ENCODE results near the gene PRKD3. TPM values are rescaled to one million over a fixed set of nuclear protein-coding genes. Genes with fewer than 3 reads are reported as not detected.

Gene PRKD3
- total RNA-seq, 1 experiment from 2014 or later: 70.6 TPM

DNA sequence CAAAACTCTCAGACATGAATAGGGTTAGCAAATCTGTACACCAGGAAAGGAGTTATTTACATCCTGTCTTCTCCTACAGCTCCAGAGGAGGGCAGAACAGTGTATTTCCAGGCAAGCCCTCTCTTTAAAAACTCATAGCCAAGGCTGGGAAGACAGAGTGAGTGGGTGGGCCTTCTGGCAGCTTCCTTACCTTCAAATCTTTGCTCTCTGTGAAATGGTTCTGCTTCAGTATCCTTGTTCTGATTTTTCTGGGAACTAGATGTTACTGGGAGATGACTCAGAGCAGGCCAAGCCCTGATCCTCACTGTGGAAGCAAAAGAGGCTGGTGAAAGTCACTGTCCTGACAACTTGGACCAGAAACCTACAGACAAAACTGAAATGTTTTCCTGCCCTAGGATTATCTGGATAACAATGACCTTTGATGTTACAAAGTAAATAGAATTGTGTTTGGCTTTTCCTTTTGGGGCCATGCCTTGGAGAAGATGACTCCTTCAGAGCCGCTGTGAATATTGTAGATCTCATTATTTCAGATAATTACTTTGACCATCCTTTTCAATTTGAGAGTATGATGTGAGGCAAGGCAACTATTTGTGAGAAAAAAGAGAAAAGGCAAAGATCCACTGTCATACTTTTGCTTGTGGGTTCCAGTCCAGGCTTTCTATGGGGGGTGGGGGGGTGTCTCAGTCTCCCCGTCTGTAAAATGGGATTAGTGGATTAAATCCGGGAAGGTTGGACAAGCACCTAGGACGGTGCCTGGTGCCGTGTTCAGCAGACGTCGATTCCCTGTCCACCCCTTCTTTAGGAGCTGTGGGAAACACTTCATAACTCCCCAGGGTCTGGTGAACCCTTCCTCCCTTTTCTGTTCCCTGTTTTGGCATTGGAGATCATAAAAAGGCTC lies 19.2 kb upstream of the PRKD3 start:
- DNase-seq (ENCODE audit: low read depth): peak; percentile 54

DNA sequence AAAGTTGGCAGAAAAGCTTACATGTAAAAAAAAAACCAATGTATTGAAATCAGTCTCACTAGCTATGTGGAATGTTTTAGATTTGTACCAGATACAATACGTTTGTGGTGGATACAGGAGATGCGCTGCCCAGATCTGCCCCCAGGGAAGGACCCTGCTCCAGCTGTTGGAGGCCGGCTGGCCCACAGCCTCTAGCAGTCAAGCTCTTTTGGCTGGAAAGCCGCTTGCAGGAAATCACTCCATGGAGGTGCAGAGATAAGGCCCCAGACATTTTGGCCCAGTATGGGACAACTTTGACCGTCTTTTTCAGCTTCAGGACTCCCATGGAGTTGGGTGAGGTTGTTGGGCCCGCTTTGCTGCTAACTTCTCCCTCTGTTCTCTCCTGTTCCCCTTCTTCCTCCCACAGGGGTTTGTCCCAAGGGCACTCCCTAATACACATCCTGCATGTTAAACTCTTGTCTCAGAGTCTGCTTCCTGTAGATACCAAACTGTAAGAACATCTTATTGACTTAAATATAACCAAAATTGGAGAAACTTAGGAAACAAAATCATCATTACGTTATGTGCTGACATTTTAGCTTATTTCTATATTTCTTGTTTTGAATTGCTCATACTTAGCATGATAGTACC lies 18.1 kb upstream of the PRKD3 start:
- no peak for DNase-seq (ENCODE audit: low read depth)

DNA sequence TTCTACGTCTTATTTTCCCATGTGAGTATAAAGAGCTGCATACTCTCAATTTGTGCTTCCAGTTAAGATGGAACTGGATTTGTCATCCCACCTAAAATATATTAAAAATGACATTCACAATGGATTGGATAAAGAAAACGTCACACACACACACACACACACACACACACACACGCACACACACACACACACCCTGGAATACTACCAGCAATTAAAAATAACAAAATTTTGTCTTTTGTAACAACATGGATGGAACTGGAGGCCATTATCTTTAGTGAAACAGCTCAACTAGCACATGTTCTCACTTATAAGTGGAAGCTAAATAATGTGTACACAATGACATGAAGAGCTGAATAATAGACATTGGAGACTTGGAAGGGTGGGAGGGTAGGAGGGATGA lies 16.0 kb upstream of the PRKD3 start:
- no peak for DNase-seq (ENCODE audit: low read depth)

DNA sequence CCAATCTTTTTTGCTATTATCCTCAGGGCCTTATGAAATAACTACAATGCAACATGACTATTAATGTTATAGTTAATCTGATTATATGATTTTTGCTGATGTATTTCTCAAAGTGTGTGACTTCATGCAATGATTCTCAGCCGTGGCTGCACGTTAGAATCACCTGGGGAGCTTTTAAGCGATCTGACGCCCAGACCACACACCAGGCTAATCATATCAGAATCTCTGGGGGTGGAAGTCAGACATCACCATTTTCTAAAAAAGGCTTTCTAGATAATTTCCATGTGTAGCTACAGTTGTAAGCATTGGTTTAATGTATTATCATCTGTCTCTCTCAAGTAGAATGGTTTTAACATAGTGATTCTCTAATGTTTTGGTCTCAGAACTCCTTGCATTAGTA lies 14.3 kb upstream of the PRKD3 start:
- no peak for DNase-seq (ENCODE audit: low read depth)

DNA sequence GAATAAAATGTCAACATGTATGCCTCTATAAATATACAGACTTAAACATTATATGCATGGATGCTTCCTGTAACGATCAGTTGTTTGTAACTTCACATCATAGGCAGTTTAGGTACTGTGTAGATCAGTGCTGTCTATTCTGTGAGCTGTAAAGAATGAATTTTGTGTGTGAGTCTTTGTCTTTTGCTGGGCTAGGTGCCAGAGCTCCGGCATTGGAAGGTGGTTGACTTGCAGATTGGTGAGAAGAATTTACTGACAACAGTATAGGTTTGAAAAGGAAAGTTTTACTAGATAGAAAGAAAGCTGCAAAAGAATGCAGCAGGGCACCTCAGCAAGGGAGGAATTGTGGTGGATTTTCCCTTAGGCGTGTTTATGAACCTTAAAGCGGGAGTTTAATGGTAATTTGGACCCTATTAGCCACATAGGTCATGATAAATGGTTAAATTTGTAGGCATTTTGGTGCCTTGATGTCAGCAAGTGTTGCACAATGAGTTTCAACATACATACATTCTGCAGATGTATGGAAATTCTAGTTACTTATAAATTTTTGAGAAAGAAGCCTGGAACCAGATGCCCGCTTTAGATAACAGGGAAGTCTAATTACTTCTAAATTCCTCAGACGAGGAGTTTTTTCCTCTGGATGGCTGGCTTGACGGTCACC lies 13.1 kb upstream of the PRKD3 start:
- DNase-seq (ENCODE audit: low read depth): no peak

DNA sequence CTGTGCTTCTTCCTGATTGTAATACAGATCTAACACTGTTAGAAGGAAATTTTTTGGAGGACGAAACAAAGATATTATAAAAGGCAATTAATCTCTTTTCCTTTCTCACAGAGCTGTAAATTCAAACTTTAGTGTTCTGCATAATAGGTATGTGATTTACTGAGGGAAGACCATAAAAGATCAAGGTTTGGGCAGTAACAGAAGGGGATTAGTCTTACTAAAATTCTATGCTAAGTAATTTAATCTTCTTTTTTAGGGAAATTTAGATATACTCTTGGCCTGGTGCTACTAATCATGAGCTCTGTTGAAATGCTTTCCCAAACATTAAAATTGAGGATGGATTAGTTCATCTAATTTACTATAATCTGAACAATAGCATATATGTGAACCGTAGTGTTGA lies 11.0 kb upstream of the PRKD3 start:
- no peak for DNase-seq (ENCODE audit: low read depth)

DNA sequence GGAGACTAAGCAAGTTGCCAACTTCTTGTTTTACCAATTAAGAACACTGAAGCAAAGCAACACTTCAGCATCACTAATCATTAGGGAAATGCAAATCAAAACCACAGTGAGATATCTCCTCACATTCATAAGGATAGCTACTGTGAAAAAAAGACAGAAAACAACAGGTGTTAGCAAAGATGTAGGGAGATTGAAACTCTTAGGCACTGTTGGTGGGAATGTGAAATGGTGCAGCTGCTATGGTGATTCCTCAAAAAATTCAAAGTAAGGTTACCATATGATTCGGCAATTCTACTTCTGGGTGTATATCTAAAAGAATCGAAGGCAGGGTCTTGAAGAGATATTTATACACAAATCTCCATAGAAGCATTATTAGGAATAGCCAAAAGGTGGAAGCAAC lies 8.6 kb upstream of the PRKD3 start:
- DNase-seq (ENCODE audit: low read depth): no peak

DNA sequence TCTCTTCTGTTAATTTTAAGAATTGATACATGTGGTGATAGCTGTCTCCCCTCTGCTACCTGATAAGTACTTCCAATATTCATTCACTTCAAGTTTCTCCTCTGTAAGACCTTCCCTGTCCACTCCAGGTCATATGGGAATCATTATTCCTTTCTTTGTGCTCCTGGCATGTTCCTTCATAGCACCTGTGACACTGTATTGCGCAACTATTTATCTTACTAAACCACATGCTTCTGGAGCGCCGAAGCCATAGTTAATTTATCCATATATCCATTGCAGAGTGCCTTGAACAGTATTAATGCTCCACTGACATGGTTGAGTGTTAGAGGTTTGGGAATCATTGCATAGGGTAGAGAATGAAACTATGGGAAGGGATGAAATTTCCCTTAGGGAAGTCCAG lies 7.9 kb upstream of the PRKD3 start:
- no peak for DNase-seq (ENCODE audit: low read depth)

DNA sequence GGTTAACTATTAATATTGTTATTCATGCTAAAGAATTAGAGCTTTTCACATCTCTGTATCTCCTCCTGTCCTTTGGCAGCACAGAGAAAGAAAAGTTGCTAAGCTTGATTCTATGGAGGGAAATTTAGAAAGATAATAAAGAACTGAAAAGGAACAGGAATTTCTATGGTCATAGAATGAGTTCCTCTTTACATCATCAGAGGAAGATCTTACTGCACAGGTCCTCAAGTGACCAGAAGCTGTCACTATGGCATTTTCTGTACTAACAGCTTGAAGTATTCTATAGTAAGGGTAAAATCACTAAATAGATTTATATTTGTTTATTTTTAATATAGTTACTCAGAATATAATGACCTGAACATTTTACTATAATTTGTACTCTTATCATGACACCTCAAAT lies 6.0 kb upstream of the PRKD3 start:
- no peak for DNase-seq (ENCODE audit: low read depth)

DNA sequence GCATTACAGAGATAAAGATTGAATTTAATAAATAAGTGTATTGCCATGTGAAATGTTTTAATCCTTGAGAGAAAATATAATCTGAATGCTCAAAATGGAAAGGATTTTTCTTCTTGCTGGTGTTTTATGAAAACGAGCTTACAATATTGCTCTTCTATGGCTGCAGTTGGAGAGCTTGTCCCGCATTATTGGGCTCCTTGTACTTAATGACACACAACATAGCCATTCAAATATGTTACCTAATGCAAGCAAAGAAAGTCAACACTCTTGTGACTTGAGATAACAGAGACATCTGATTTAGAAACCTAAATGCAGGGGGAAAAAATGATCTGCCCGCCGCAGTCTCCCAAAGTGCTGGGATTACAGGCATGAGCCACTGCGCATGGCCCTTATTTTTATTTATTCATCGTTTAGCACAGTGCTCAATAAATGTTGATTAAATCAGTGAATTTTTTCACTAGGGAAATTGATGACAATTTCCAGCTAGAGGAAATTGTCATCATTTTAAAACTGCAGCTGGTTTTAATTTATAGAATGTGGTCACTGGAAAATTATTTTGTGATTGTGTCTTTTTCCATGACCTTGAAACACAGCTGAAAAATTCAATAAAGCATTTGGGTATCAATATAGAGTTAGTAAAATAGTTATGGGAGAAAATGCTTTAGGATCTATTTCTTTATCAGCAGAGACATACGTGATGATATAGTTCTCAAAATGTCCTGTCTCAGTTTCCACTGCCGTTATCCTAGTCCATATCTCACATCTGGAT lies 2.4 kb upstream of the PRKD3 start:
- no peak for DNase-seq (ENCODE audit: low read depth)

DNA sequence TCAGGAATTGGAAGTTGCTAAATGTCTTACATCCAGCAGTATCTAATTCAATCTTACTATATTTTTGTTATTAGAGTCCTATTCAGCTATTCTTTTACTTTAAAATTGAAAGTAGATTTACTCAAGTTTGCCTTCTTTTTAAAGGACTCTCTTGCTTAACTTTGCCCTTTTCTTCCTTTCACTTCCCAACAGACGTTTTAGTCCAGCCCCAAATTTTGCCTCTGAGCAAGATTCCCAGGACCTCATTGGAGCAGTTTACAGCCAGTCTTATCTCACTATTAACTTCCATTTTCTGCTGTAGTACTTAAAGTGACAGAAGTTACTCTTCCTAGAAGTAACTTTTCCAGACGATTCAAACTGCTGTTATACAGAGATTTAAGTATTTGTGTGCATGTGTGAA lies 1.7 kb upstream of the PRKD3 start:
- peak; percentile 75 for DNase-seq (ENCODE audit: low read depth)

DNA sequence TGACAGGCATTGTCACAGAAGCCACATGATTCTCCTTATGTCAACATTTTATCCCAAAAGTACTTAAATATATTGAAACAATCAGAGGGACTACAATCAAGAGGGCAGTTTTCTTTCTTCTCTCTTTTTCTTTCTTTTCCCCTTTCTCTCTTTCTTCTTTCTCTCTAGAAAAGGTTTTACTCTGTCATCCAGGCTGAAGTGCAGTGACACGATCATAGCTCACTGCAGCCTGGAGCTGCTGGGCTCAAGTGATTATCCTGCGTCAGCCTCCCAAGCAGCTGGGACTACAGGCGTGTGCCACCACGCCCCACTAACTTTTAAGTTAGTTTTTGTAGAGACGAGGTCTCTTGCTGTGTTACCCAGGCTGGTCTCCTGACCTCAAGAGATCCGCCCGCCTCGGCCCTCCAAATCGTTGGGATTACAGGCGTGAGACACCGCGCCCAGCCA lies 1.0 kb upstream of the PRKD3 start:
- no peak for DNase-seq (ENCODE audit: low read depth)

DNA sequence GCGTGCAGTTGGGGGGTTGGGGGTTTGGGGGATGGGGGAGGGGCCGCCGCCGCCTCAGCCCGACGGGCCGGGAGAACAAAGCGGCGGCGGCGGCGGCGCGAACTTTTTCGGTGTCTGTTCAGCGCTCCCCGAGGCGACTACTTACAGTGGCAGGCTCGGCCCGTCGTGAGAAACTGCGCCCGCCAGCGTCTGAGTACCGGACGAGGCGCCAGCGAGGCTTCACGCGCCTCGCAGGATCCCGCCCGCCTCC lies 172 bp downstream of the PRKD3 start:
- no peak for DNase-seq (ENCODE audit: low read depth)

DNA sequence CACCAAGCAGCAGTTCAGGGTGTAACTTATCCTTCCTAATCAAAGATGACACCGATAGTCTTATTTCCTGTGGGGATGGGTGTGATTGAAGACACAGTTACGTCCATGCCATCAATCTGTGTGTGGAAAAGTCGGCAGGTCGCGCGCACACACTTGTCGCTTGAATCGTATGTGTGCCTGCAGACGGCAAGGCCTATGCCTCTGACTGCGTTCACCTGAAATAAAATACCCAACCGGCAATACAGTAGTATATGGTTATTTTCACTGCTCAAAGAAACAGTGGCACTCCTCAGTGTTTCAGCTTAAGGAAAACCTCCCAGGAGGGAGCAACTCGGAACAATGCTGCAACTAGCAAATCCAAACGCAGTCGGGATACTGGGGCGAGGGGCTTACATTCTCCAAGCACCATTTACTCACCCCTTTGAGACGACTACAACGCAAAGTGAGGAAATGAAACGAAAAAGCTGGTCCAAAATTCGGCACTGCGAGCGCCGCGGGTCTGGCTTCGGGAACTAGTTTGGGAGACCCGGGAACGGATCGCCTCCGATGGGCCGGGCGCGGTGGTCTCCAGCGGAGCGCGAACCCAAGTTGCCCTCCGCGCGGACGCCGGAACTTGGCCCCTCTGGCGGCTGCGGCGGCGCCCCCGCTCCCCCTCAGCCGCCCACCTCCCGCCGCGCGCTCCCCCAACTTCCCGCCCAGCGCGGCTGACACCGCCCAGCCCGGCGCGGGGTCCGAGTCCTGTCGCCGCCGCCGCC lies 675 bp downstream of the PRKD3 start:
- DNase-seq (ENCODE audit: low read depth): peak; percentile 38

DNA sequence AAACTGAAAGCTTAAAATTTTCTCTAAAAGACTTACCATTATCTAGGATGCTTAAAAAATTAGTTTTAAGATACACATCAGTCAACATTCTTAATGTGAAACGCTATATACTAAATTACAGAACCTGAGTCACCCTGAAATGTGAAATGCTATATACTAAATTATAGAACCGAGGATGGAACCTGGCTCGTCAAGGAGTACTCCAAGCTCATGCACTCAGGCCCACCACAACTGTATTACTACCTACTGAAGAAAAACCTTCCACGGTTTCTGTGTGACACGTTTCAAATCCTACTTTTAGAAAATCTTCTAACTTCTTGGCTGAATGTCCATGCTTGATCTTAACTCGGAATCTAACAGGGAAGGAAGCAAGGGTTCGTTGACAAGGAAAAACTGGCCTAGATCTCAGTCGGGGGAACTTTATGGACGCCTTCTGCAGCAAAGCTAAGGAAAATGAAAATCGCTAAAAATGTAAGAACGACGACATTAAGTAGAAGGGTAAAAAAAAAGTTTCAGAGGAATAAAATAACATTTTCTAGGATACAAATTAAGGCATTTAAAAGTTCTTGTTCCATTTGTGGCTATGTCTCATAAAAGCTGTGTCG lies 1.4 kb downstream of the PRKD3 start:
- no peak for DNase-seq (ENCODE audit: low read depth)

DNA sequence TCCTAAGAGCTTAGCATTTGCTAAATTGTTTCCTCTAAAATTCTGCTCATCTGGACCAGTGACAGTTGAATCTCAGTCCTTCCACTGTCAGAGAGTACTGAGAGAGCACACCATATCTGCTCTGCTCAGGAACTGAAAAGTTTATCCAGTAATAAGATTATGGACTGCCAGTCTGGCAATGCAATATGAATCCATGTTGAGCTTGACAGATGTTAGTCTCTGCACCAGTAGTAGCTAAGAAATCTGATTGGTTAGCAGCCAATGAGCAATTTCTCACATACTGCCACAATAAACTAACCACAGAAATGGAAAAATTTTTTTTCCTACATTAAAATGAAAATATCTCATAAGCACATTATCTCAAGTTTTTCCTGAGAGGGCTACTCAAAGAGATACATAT lies 2.3 kb downstream of the PRKD3 start:
- no peak for DNase-seq (ENCODE audit: low read depth)

DNA sequence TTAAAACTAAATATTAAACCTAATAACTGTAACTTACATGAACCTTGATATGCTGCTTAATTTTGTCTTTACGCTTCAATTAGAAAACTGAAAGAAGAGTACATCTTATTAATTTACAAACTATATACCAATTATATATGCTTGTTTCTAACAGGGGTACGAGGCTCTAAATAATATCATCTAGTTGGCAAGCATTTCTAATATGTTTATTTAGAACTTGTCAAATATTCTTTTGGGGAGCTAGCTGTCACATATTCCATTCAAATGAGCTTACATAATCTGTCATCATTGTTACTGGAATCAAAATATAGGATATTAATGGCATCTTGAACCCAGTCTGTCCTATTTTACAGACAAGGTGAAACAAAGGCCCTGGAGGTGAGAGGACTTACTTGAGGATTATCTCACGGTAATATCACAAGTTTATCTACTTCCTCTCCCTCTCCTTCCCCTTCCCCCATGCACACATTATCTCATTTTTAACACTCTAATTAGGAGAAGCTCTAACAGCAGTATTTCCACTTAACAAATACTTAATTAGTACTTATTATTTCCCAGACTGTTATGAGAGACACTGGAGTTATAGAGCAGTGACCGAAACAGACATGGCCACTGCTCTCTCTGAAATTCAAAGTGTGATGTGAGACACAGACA lies 3.5 kb downstream of the PRKD3 start:
- DNase-seq (ENCODE audit: low read depth): no peak

DNA sequence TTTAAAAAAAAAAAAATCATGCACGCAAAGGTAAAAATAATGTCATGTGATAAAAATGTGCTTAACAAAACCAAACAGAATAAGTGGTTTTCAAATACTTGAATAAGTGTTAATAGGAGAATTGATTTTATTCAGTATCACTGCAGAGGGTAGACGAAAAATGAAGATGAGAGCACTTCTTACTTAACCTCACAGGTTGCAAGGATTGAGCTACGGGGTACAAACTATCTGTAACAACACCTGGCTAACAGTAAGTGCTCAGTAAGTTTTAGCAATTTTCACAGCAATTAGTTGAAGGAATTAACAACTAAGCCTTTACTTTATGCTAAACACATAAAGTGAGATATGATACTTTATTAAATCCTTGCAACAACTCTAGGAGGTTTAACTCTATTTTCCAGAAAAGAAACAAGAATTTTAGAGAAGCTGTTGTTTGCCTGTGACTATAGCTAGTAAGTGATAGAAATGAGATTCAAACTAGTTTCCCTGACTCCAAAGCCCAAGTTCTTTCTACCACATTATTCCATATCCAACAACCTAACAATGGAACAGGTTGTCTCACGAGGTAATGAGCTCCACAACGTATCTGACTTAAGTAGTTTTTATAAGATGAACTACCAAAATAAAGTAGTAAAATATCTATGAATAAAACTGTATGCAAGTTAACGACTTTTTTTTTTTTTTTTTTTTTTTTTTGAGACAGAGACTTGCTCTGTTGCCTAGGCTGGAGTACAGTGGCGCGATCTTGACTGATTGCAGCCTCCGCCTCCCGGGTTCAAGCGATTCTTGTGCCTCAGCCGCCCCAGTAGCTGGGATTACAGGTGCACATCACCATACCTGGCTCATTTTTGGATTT lies 4.7 kb downstream of the PRKD3 start:
- no peak for DNase-seq (ENCODE audit: low read depth)

DNA sequence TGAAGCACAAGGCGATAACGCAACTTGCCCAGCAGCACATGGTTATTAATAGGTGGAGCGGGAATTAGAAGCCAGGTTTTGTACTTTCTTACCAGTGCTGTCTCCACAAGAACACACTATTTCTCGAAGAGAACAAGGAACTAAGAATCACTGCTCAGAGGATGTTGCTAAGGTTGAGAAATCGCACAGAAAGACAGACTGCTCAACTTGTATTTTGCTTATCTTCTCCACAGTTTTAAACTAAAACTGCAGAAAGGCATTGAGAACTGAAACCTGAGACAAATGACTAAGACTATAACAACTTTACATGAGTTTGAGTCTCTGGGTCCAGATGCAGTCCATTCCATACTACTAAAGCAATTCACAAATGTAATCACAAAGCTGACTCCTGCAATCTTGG lies 6.2 kb downstream of the PRKD3 start:
- no peak for DNase-seq (ENCODE audit: low read depth)

DNA sequence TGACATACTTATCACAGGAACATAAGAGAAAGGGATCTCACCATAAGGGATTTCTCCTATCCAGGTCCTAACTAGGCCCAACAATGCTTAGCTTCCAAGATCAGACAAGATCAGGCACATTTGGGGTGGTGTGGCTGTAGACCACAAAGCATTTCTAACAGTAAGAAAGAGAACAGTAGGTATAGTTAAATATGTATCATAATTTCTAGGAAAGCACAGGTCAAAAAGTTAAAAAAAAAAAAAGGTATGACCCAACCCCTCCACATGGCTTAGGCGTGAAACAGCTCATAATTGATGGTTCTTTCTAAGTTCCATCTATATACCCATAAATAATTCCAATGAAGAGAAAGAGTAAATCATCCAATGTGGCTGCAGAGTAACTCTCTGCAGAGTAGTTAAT lies 6.9 kb downstream of the PRKD3 start:
- DNase-seq (ENCODE audit: low read depth): no peak
